OCI-LY1 (cell line): ENCODE data around the gene CLEC11A.

Experiments
- EZH2 ChIP-seq: fragments of 200-600 bp; sonication (generic), shearing (Covaris generic); IDR thresholded peaks from 2 replicates; pipeline ENCODE4 v1.8.0; 2017; ENCODE audit warnings: borderline replicate concordance, mixed run types, mild to moderate bottlenecking, antibody characterized with exemption, low read length, moderate library complexity, mixed read lengths
- TF ChIP-seq, protein P1 (sequence below): fragments of 200-600 bp; sonication (generic), shearing (Covaris generic); IDR thresholded peaks from 2 replicates; pipeline ENCODE4 v1.5.1; 2017; ENCODE audit warnings: mild to moderate bottlenecking, antibody characterized with exemption, low read length, moderate library complexity, mixed read lengths

DNA sequence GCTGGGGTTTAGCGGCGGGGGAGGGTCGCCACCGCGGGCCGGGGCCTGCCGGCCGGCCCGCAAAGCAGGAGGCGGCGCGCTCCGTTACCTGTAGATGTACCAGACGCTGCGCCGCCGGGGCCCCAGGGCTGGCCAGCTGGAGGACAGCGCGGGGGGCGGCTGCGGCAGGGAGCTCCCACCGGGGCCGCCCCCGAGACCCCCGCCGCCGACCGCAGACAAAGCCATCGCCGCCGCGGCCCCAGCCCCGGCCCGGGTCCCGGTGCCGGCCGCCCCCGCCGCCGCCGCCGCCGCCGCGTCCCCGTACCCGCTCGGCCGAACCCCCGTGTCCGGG lies 28.4 kb upstream of the CLEC11A start:
- TF ChIP-seq EZH2: no peak
- TF ChIP-seq, protein P1, sequence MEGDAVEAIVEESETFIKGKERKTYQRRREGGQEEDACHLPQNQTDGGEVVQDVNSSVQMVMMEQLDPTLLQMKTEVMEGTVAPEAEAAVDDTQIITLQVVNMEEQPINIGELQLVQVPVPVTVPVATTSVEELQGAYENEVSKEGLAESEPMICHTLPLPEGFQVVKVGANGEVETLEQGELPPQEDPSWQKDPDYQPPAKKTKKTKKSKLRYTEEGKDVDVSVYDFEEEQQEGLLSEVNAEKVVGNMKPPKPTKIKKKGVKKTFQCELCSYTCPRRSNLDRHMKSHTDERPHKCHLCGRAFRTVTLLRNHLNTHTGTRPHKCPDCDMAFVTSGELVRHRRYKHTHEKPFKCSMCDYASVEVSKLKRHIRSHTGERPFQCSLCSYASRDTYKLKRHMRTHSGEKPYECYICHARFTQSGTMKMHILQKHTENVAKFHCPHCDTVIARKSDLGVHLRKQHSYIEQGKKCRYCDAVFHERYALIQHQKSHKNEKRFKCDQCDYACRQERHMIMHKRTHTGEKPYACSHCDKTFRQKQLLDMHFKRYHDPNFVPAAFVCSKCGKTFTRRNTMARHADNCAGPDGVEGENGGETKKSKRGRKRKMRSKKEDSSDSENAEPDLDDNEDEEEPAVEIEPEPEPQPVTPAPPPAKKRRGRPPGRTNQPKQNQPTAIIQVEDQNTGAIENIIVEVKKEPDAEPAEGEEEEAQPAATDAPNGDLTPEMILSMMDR: no peak
